ENCODE measurements around the gene ZRANB3.
"Not testable (repeated sequence)": the region's sequence is repeated elsewhere in the genome, so short reads cannot be mapped to it uniquely, and the experiment has no call there.

The ZRANB3 gene

DNA sequence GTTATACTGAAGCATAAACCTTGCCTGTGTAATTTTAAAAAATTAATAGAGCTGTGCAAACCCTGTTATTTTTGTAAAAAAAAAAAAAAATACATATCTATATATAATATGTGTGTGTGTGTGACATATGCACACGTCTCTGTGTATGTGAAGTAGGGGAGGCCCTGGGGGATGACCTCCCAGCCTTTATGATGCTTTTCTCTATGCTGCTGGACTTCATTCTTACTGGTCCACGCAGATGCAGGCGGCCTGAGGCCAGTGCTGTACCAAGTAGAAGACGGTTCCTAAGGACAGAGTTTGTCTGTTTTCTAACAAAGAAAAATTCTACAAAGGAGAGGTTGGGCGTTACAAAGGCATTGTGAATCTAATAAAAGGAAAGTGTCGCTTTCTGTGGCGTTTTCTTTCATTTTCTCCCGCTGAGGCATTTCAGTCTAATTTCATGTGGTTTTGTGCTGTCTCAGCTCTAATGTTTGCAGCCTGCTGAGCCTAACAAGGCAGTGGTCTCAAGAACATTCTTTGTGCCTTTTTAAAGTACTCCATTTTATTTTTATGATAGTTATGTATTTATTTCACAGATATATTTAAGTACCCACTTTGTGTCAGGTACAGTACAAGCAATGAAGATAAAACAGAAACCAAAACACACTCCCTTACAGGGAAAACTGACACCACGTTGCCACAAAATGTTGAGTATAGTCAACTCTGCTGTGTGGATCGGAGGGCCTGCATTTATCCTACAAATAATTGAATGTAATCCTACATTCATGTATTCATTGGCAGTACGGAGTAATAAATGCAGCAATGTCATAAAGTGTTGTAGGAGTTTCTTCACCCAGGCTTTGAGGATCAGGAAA, 360.9 kb downstream of the ZRANB3 start:
- DNase-seq = no peak

DNA sequence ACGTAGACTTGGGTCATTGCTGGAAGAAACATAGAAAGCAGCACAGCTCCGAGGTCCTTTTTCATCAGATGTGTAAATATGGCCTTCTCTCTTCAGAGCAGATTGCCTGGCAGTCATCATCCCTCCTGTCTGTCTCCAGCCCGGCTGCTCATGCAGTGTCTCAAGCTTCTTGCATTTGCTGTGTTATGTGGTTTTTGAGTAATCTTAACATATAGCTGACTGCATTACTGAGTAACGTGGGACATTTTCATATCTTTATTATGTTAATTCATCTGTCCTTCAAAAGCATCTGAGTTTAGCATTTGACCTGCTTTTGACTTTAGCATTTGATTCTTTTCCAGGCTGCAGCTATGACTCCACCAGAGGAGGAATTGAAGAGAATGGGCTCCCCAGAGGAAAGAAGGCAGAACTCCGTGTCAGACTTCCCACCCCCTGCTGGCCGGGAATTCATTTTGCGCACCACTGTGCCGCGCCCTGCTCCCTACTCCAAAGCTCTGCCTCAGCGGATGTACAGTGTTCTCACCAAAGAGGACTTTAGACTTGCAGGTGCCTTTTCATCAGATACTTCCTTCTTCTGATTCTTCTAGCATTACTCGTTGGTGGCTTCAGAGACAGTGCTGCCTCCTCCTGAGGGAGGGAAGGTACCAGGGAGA, 362.7 kb downstream of the ZRANB3 start:
- no peak for DNase-seq

DNA sequence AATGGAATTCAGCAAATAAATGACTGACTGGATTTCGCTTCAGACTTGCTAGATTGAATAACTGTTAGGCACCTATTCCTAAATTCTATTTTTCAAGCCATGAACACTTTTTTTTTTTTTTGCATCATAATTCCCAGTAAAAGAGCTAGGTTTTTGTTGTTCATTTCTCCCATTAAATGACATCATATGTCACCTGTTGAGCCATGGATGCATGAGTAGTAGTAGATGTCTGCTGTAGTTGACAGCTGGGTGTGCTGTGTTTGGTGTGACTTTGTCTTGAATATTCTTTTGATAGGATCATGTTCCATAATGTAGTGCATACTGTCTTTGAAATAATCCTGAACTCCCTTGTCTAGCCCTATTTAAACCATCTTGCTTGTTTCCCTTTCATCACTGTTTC, 363.7 kb downstream of the ZRANB3 start:
- DNase-seq = no peak

DNA sequence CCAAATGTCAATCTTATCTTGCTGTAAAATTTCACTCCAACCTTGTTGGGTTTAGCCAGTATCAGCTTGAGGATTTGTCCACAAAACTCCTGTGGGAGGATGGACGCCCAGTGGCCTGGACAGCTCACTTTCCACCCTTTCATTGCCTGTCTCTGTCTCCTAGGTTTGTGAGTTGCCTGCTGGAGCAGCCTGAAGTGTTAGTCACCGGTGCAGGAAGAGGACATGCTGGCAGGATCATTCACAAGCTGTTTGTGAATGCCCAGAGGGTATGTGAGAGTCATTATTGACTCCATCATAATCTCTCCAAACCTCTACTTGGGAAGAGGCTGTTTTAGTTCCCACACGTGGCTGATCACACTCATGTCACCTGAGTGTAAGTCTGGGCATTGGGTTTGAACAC, 366.6 kb downstream of the ZRANB3 start:
- DNase-seq = no peak

DNA sequence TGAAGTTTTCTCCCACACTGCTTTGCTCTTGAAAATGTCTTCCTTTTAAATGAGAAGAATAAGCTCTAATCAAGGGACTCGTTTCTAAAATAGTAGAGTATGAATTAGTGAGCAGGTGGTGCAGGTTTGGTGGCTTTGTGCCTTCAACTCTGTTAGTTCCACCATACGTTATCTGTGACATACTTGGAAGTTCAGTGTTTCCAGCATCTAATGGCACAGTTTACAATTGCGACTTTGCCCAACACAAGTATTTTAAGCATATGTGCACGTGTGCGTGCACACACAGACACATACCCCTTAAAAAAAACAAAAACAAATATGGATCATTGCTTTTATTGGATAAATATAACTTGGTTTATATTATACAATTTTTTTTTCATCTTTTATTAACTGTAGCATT, 367.1 kb downstream of the ZRANB3 start:
- DNase-seq = no peak

DNA sequence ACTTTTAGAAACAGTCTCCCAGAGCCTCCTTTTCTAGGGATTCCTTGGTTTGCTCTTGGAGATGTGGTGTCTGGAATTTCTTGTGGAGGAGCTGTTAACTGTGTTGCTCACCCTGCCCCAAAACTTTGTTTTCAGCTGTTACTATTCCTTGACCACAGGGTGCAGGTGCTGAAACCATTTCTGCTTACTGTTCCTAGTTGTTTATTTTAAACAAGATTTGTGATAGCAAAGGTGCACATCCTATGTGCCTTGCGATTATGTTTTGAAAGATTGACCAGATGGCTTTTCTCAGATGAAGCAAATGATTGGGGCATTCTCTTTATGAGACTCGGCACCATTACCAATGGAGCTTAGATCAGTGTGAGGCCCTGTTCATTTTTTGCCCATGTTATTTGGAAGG, 367.7 kb downstream of the ZRANB3 start:
- DNase-seq = no peak

DNA sequence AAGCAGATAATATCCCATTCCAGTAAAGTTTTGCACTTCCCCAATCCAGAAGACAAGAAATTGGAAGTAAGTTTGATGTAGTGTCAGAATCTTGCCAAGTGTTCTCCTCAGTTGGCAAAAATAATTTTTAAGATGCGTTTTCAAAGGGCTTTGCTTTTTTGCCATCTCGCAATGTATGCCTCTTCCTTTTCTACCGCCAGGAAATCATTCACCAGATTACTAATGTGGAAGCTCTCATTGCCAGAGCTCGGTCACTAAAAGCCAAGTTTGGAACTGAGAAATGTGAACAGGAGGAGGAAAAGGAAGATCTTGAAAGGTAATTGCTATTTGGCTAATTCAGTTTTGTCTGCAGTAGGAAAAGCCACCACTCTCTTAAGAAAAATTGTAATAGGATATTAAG, 368.2 kb downstream of the ZRANB3 start:
- no peak for DNase-seq

DNA sequence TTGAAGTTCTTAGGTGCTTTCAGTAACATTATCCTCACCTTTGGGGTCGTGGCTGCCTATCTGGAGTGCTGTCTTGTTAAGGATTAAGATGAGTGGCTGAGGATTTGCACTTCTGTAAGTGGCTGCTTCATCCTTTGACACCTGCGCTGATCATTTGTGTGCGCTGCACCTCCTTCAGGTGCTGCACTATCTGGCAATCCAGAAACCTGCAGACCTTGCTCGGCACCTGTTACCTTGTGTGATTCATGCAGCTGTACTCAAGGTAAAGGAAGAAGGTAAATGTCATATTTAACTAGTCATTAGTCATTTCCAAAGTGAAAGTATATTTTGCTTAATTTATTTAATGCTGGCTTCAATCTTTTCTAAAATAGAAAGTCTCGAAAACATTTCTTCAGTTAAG, 368.6 kb downstream of the ZRANB3 start:
- DNase-seq = no peak

DNA sequence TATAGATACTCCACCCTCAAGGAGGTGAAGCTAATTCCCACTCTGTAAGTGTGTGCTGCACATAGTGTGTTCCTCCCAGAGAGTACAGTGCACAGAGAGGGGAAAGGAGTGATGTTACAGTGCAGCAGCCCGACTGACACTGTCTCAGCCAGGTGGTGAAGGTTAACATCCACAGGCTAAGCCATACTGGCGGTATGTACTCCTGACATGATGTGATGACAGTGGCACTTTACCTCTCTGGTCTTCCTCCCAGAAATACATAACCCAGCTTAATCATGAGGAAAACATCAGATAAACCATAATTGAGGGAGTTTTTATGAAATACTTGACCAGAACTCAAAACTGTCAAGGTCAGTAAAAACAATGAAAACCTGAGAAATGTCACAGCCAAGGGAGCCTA, 371.8 kb downstream of the ZRANB3 start:
- DNase-seq = no peak

DNA sequence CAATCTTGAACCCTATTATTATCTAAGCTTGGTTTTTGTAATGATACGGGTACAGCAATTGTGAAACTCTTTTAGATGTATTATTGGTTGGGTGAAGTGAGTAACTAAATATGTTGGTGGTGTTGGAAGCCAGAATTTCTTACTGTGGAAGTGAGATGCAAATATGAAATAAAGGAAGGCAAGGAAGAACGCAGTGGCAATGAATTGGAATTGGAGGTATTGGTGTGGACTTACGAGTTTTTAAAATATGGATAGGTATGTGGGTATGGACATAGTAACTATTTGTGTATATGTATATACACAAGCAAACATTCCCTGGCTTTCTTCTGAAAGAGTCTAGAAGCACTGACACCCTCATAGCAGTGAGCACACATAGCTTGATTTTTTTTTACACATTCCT, 373.2 kb downstream of the ZRANB3 start:
- DNase-seq = no peak

DNA sequence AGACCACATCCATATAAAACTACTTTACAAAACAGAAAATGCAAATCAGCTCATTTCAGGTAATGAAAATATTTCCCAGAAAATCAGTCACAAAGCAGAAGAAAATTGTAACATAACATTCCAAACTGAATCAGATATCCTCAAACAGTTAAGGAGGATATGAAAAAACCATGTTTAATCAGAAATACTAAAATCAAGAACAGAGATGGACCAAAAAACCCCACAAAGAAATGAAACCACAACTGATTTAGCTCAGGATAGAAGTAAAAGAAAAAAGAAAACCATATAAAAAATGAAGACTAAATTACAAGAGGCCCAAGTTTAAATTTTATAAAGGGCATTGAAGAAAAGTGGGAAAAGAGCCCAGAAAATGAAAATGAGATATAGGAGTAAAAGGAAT, 376.1 kb downstream of the ZRANB3 start:
- no peak for DNase-seq

DNA sequence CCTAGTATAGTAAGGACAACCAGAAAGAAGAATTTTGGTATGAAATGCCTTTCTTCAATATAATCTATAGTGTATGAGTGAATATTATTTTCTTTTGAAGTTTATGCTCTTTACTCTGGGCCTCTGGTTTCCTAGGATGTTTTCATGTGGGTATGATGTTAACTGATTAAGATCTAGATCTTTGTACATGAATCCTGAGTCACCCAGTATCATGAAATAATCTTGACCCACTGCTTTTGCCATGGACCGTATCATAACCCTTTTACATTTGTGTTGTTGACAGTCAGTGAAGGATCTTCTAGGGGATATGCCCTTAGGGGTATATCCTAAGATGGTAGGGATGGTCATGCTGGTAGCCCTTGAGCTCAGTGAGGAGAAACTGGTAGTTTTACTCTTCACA, 378.7 kb downstream of the ZRANB3 start:
- no peak for DNase-seq

DNA sequence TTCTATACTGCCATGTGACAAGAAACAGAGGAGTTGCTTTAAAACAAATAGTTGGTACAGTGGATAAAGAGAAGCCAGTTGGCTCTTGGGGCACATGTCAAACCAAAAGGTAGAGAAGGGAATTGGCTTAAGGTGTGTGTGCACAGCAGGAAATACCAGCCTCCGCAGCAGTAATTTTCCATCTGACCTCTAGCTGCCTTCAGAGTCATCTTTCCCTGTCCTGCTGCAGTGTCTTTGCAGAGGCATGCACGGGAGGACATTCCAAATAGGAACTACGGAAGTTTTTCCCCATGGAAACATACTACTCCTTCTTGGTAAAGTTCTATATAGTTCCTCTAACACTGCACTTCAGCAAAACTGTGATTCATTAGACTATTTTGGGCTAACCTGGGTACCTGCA, 379.4 kb downstream of the ZRANB3 start:
- no peak for DNase-seq

DNA sequence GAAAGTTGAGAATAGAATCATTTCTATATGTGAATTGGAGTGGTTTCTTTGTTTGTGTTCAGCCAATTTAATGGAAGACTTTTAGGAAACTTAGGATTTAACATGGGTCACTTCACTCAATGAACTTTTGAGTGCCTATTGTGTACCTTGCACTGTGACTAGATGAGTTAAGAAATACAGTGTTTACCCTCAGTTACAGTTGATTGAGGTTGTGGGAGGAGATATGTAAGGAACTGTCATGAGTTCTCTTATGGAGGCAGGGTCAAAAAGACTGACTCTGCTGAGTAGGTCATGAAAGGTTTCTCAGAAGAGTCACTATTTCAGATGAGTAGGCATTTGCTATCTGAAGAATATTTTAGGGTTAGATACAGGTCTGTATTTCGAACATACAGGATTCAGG, 380.3 kb downstream of the ZRANB3 start:
- DNase-seq = no peak

DNA sequence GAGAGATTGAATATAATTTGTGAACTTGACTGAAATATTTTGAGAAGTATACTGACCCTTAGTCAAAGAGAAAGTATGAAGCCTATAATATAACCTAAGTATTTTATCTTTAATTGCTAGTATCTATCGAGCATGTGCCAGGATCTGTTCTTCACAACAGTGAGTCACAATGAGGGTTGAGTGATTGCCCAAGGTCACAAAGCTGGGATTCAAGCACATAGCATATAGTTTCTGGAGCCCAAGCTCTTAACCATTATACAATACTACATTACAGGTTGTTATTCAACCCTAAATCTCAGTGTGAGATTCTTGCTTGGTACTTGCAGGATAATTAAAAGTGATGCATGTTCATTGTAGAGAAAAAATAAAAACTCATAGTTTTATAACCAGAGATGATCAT, 381.8 kb downstream of the ZRANB3 start:
- no peak for DNase-seq

DNA sequence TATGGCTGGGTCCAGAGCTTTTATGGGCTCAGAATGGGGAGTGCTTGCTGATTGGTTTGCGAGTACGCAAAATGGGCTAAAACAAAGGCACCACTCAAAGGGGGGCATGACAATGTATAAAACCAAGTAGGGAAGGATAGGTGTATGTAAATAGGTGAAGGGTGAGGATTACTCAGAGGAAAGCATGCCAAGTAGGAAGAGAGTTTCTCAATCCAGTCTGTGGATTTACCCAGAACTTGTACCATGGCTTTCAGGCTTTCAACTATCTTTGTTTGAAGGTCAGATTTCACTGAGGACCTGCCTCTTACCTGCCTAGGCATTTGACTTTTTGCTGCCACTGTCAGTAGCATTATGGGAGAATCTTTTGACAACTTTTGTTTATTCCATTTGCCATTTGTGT, 386.7 kb downstream of the ZRANB3 start:
- no peak for DNase-seq

DNA sequence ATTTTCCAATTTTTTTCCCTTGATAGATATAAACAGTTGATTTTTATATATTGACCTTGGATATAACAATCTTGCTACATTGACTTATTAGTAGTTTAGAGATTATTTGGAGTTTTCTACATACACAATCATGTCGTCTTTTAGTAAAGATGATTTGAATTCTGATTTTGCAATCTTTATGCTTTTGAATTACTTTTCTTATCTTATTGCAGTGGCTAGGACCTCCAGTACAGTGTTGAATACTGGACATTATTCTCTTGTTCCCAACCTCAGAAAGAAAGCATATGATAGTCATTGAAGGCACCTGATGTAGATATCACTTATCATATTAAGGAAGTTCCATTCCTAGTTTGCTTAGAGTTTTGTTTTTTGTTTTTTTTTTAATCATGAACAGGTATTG, 388.7 kb downstream of the ZRANB3 start:
- no peak for DNase-seq

DNA sequence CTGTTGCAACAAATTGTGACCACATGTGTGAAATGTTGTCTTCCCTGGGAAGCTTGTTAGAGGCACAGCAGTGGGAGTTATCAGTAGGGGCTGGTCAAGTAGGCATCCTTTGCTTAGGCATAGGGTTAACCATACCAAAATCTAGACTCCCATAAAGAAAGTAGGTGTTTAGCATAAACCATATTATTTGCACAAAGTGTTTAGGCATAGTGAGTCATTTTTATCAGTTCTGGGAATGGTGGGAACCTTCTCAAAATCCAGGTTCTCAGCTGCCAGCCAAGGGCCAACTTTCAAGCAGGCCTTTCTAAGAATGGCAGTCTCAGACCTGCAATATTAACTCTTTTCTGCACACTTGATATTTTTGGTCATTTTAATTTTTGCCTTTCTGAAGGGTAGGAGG, 390.4 kb downstream of the ZRANB3 start:
- DNase-seq = no peak

DNA sequence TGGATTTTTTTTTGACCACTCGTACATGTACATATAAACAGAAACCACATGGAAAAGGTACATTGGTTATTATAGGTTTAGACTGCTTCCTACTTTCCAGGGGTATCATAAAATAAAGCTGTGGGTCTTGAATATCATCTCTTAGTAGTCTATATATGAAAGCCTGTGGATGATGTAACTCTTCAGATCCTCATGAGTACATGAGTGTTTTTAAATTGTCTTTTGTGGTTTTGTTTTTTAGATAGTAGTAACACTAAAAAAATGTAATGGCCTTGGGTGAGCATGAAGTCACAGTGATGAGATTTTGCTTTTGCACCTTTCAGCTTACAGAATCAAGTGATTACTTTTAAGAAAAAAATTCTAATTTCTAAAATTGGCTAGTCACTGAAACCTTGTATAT, 398.7 kb downstream of the ZRANB3 start:
- no peak for DNase-seq

DNA sequence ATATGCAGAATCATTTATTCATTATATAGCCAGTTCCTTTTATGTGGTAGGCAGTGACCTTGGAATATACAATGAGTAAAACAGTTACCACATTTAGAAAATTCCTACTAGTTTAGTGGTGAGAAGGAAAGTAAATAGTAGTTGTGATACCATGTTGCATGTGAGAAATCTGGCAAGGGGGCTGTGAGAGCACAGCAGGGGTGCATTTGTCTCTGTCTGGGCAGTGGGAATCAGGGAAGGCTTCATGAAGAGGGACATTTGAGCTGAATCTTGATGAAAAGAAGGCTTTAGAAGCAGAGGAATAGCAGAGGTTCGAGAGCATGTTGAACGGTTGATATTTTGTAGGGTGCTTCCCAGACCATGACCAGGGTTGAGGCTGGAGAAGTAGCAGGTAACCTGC, 400.3 kb downstream of the ZRANB3 start:
- no peak for DNase-seq

DNA sequence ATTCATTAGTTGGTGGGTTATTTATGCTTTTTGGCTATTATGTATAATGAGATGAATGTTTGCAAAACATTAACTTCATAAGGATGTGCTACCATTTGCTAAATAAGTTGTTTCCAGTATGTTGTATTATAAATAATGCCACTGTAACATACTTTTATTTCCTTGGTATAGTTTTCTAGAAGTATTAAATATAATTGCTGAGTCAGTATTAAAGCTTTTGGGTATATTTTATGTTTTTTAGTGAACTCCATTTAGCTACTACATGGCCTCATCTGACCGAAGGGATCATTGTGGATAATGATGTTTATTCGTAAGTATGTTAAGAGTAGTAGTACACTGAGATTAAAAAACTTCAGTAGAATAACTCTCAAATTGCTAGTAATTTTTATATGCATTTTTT, 405.1 kb downstream of the ZRANB3 start:
- DNase-seq = no peak

DNA sequence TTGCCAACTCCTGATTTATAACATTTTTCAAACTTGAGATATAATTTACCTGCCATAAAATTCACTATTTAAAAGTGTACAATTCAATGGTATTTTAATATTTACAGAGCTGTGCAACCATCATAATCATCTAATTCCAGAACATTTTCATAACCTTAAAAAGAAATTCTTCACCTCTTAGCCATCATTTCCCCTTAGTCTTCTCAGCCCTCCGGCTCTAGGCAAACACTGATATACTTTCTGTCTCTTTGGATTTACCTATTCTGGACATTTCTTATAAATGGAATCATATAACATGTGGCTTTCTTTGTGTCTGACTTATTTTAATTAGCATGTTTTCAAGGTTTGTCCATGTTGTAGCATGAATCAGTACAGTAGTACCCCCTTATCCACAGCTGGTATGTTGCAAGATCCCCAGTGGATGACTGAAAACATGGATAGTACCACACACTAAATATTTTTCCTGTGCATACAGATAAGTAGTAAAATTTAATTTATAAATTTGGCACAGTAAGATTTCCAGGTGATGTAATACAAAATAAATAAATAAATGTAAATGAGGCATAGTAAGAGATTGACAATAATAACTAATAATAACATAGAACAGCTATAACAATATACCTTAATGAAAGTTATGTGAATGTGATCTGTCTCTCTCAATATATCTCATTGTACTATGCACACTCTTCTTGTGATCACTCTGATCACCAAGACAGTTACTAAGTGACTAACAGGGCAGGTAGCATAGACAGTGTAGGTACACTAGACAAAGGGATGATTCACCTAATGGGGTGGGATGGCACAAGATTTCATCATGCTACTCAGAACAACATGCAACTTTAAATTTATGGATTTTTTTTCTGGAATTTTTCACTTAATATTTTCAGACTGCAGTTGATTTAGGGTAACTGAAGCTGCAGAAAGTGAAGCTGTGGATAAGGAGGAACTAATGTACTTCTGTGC, 405.8 kb downstream of the ZRANB3 start:
- DNase-seq = no peak

DNA sequence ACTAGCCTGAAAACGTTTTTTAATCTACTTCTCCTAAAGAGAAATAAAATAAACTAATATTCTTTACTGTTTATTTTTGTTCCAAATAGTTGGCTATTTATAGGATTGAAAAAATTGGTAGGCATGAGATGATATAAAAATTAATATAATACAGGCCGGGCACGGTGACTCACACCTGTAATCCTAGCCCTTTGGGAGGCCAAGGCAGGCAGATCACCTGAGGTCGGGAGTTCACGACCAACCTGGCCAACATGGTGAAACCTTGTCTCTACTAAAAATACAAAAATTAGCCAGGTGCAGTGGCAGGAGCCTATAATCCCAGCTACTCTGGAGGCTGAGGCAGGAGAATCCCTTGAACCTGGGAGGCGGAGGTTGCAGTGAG, 409.4 kb downstream of the ZRANB3 start:
- not testable (repeated sequence) for DNase-seq

Measured in activated CD4-positive, alpha-beta T cell treated with anti-CD3 and anti-CD28 coated beads, Interleukin-2, amount 50 U/mL, for 1 hour (primary cell).